HG03521 (cell line): Measurements from ENCODE around the gene POM121L2.

Source experiments
- ATAC-seq: cut with Tn5 transposase; IDR thresholded peaks from one replicate; pipeline ENCODE4 v1.9.1; 2021; ENCODE audit warnings: mild to moderate bottlenecking, moderate library complexity; ENCODE audit not compliant: unreplicated experiment

POM121L2 gene

GRCh38 chr6:27312146-27312949 lies at the start of gene POM121L2:
POM121L2 (minus strand) TSS chr6:27312273; CDS start chr6:27312170, 103 bp downstream.
- ATAC-seq, result no peak

DNA sequence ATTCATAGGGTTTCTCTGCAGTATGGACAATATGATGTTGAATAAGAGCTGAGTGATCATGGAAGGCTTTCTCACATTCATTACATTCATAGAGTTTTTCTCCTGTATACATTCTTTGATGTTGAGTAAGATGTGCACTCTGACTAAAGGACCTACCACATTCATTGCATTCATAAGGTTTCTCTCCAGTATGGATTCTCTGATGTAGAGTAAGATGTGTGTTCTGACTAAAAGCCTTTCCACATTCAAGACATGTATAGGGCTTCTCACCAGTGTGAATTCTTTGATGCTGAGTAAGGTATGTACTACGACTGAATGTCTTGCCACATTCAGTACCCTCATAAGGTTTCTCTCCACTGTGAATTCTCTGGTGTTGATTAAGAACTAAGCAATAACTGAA lies 47.2 kb upstream of the POM121L2 start:
- ATAC-seq, result no peak

DNA sequence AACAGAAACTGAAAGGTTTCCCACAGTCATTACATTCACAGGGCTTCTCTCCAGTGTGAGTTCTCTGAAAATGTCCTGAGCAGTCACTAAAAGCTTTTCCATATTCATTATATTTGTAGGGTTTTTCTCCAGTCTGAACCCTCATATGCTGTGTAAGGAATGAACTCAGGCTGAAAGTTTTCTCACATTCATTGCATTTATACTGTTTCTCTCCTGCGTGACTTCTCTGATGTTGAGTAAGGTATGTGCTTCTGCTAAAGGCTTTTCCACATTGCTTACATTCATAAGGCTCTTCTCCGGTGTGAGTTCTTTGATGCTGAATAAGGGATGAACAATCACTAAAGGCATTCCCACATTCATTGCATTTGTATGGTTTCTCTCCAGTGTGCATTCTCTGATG lies 46.7 kb upstream of the POM121L2 start:
- no peak for ATAC-seq

DNA sequence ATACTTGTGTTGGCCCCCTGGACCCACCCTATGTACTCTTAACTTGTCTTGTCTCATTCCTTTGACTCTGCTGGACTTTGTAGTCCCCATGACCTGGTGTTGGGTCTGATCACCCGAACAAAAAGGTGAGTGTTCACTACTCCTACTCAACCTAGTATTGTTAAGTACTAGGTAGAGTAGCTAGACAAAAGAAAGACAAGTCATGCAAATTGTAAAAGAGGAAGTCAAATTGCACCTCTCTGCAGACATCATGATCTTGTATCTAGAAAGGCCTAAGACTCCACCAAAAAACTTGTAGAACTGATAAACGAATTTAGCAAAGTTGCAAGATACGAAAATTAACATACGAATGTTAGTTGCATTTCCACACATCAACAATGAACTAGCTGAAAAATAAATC lies 40.8 kb upstream of the POM121L2 start:
- ATAC-seq, result no peak

DNA sequence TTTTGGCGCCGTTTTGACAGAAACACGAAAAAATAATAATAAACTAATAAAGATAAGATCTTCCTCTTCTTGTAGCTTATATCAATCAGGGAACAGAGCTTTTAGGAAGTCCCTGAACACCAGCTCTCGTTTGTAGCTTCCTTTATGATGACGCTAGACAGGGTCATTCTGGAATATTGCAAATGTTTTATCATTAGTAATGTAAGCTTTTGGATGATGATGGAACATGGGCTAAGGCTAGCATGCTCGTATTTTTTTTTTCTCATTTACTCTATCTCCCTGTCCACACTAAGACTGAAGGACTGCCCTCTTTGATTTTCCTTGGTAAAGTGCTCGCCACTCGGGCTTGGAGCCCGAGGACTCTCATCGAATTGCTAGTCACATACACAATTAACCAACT lies 22.1 kb upstream of the POM121L2 start:
- no peak for ATAC-seq

DNA sequence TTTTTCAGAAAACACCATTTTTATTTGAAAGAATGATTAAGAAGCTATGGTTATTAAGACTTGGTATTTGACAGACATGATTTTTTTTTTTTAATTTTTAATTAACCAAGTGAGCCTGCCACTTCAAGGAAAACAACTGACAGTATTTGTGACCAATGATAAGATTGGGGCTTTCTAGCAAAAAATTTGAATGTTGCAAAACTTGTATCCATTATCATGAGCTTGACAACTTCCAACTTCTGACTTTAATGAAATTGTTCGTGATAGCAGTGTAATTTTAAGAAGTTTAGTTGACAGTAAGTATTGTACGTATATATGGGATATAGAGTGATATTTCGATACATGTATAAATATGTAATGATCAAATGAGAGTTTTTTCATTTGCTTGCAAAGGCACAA lies 21.6 kb upstream of the POM121L2 start:
- no peak for ATAC-seq

DNA sequence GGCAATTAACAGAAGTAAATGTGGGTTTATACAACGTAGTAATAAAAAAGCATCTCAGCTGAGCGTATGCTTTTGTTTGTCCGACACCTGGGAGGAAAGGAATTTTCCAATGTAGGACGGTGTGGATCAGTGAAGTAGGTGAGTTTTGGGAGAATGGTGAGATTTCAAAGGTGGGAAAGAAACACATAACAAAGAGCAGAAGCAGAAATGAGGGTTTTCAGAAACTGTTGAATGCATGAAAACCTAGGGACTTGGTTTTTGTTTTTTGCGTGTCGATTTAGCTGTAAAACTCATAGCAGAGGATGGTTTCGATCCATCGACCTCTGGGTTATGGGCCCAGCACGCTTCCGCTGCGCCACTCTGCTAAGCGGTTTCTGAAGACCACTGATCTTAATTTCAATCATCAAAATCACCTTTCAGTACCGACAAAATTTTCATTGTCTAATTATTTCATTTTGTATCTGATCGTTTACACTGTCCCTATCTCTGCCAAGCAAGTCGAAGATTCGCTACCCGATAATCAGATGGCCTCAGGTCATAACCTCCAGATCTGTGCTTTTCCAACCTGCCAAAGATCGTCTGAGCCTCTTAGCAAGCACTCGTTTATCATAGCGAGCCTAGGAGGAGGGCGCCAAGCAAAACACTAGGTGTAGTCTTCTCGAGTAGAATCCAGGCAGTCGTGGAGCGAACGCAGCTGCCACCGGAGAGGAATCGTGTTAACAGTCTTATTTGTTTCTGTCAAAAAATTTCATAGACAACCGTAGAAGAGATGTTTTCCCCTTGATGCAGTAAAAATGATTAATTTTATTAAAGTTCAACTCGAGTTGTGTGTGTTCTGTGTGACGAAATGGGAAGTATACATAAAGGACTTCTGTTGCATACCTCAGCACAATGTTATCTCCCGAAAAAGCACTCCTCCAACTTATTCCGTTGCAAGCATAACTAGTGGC lies 20.9 kb upstream of the POM121L2 start:
- ATAC-seq, result no peak

GRCh38 chr6:27327023-27327738 lies 15.1 kb upstream of the POM121L2 start:
- no peak for ATAC-seq

DNA sequence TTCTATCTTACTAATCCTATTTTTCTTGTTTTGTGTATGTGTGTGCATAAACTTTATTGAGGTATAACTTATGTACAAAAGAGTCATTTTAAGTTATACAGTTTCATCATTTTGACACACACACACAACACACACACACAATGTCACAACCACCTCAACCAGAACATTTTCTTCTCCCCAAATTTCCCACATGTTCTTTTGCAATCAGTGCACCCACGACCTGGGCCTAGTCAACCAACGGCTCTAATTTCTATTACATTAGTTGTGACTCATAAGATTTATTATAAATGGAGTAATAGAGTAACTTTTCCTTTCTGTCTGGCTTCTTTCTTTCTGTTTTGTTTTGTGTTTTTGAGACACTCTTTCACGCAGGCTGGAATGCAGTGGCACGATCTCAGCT lies 9.8 kb upstream of the POM121L2 start:
- ATAC-seq, result no peak

DNA sequence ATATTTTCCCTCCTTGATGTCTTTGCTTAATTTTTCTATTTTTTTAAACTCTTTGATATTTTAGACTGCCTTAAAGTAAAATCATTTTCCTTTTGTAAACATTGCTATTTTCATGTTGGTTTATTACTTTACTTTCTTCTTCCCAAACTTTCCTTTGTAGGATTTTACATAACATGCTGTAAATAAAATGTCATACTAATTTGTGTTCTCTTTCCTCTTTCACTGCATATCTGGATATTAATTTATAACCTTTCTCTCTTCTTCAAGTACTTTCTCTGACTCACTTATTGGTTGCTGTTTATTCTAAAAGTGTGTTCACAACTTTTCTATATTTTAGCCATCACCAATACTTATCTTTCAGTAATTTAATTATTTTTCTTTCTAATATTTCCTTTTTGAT lies 9.3 kb upstream of the POM121L2 start:
- ATAC-seq, result no peak

- no peak for ATAC-seq
Observed at GRCh38 chr6:27318973-27319372, 6.9 kb upstream of the POM121L2 start.

DNA sequence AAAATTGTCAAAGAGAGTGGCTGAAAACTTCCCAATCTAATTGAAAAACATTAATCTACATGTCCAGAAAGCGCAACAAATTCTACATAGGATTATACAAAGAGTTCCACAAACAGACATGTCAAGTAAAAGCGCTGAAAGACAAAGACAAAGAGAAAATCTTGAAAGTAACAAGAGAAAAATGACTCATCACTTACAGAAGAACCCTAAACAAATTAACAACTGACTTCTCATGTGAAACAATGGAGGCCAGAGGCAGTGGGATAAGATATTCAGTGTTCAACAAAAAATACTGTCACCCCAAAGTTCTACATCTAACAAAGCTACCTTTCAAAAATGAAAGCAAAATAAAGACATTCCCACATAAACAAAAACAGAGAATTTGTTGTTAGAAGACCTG lies 2.0 kb upstream of the POM121L2 start:
- no peak for ATAC-seq

- ATAC-seq, result no peak
Observed at GRCh38 chr6:27312950-27313271, 838 bp upstream of the POM121L2 start.

DNA sequence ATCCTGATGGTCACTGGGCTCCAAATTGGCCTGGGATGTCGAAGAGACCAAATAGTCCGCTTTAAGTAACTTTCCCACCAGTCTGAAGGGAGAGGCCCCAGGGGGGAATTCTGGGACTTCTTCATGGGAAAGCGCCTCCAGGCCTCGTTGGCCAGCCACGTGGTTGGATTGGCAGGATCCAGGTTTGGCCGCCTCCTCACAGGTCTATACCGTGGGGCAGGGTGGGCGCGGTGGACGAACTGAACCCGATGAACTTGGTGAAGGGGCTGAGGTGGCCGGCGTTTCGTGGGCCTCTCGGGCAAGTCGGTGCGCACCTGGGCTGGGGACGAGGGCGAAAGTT lies 297 bp downstream of the POM121L2 start:
- ATAC-seq, result no peak

DNA sequence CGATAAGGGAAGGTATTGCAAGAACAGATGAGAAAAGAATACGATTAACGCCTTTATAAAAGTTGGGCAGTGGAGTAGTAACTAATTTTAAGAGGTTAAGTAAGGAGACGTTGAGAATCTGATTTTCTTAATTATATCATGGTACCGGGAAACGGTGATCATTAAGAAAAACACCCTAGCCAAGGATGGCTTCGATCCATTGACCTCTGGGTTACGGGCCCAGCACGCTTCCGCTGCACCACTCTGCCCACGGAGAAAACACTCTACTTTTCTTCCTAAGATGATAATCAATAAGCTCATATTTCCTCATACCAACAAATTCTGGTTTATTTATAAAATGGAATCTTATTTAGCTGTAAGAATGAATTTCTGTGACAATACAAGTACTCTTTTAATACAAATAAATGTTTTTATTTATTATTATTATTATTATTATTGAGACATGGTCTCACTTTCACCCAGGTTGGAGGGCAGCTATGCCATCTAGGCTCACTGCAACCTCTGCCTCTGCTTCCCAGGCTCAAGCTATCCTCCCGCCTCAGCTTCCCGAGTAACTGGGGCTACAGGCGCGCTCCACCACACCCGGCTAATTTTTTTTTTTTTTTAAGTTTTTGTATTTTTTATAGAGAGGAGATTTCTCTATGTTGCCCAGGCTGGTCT lies 8.3 kb downstream of the POM121L2 start:
- ATAC-seq, result no peak

GRCh38 chr6:27297857-27298730 lies 14.0 kb downstream of the POM121L2 start:
- ATAC-seq, result no peak

GRCh38 chr6:27297484-27297856 lies 14.6 kb downstream of the POM121L2 start:
- ATAC-seq, result no peak

DNA sequence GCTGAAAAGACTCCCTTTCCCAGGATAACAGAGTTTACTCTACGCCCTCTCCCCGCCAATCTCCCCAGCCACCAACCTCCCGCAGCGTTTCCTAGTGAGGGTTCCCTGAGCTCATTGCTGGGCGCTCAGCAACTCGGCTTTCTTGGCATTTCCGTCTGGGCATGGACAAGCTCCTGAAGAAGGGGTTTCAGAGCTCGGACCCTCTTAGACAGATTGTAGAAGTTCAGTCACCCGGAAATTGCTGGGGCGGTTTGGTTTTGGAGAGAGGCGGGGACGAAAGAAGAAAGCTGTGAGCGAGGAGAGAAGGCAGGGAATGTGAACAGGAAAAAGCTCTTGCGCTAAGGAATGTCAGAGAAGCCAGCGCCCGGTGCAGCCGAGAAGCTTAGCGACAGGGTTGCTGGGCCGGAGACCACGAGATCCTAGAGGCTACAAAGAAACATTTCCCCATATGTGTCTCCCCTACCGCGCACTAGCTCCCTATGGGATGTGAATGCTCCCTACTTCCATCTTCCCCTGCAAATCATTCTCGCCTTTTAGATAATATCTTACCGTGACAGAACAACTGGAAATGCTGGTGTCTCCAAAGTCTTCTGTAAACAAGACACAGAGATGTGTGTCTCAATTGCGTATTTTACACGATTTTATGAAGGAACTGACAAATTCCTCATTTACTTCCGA lies 15.8 kb downstream of the POM121L2 start:
- no peak for ATAC-seq

- no peak for ATAC-seq
Observed at GRCh38 chr6:27295301-27296079, 16.6 kb downstream of the POM121L2 start.
